HepG2 (cell line): Measurements from ENCODE around the gene TPRN. TPM values are rescaled to one million over a fixed set of nuclear protein-coding genes. Genes with fewer than 3 reads are reported as not detected.
A peak's percentile ranks its signal among the peaks of the same experiment; 100 is the strongest.

Experiments
- ATAC-seq: fragments of 200-7000 bp; cut with Tn5 transposase; 3 replicates; pipeline ENCODE4 v1.9.1; 2020; ENCODE audit warnings: mild to moderate bottlenecking, moderate library complexity
- BruUV-seq: library from RNA; stranded (reverse); fragments of 400-500 nt; replicated peaks from 2 replicates; lab custom pipeline; 2021; lab: Mats Ljungman, UMichigan
- CTCF ChIA-PET: fragments of 300-600 bp; formaldehyde crosslinking; extraction: SDS; loops from one replicate; lab custom pipeline; 2021; ENCODE audit warnings: low total read pairs, inconsistent platforms, low intra/inter-chr PET ratio; lab: Yijun Ruan, JAX
- POLR2A ChIA-PET: fragments of 350-600 bp; sonication (Branson Sonifier 250); formaldehyde crosslinking; loops from one replicate; lab custom pipeline; 2020; ENCODE audit warnings: antibody characterized with exemption, inconsistent platforms; lab: Yijun Ruan, JAX
- DNase-seq: peaks from one replicate; pipeline ENCODE4 v3.0.0-alpha.2; 2015; ENCODE audit warnings: low spot score
- FAIRE-seq: peaks from 3 replicates; lab custom pipeline; 2011; peaks lifted over from hg19 to GRCh38; lab: Jason Lieb, UNC
- H2AFZ ChIP-seq: one replicate; pipeline ENCODE4 v1.6.1; 2011; ENCODE audit warnings: low read length, inconsistent platforms
- H3K27ac ChIP-seq: fragments of 300-600 bp; 3 replicates; pipeline ENCODE4 v1.8.0; 2011; ENCODE audit warnings: mixed run types, mild to moderate bottlenecking, mixed read lengths, low read length, inconsistent platforms; ENCODE audit not compliant: insufficient read depth; ENCODE audit errors: extremely low read length
- H3K27me3 ChIP-seq, 2 experiments: fragments of 200-600 bp in 1 of 2; 2 replicates in 1 of 2; 3 replicates in 1 of 2; pipeline versions ENCODE4 v1.6.0 to v1.8.0; 2011; ENCODE audit warnings: low read length in 2 of 2, mild to moderate bottlenecking in 2 of 2, moderate library complexity in 2 of 2, inconsistent platforms in 1 of 2; ENCODE audit not compliant: insufficient read depth in 2 of 2, control insufficient read depth in 1 of 2
- H3K36me3 ChIP-seq, 2 experiments: fragments of 200-600 bp in 1 of 2; replicated peaks in 1 of 2; 2 replicates in 1 of 2; 3 replicates in 1 of 2; pipeline versions ENCODE4 v1.5.1 to v1.8.0; 2011; ENCODE audit warnings: low read length in 2 of 2, inconsistent platforms in 1 of 2; ENCODE audit not compliant: insufficient read depth in 2 of 2, control insufficient read depth in 1 of 2
- H3K4me1 ChIP-seq: 2 replicates; pipeline ENCODE4 v1.5.1; 2012; ENCODE audit warnings: low read length, inconsistent platforms; ENCODE audit not compliant: insufficient read depth
- H3K4me2 ChIP-seq: 2 replicates; pipeline ENCODE4 v1.6.0; 2011; ENCODE audit warnings: low read depth, low read length, inconsistent platforms
- H3K4me3 ChIP-seq, 3 experiments: fragments of 200-600 bp in 1 of 3; sonication (generic), shearing (Covaris generic) in 1 of 3; replicated peaks in 1 of 3; 2 replicates each; pipeline ENCODE4 v1.5.1; 2011 to 2016; ENCODE audit warnings: low read length in 3 of 3, inconsistent platforms in 2 of 3, low read depth in 2 of 3, mild to moderate bottlenecking in 2 of 3, control low read depth in 1 of 3, mixed read lengths in 1 of 3; ENCODE audit not compliant: insufficient read depth in 1 of 3
- H3K79me2 ChIP-seq: one replicate; pipeline ENCODE4 v1.6.1; 2011; ENCODE audit warnings: low read length, inconsistent platforms; ENCODE audit not compliant: insufficient read depth
- H3K9ac ChIP-seq: 2 replicates; pipeline ENCODE4 v1.6.0; 2011; ENCODE audit warnings: mild to moderate bottlenecking, low read depth, low read length, inconsistent platforms; ENCODE audit not compliant: insufficient read depth
- H3K9me3 ChIP-seq: 2 replicates; pipeline ENCODE4 v1.5.1; 2012; ENCODE audit warnings: mild to moderate bottlenecking, low read length
- H4K20me1 ChIP-seq: 2 replicates; pipeline ENCODE4 v1.6.0; 2011; ENCODE audit warnings: inconsistent platforms, mild to moderate bottlenecking, low read length, moderate library complexity; ENCODE audit not compliant: insufficient read depth
- ARNT2 ChIP-seq: sonication (generic); formaldehyde crosslinking; IDR thresholded peaks from 2 replicates; pipeline ENCODE4 v1.8.0; 2022; ENCODE audit warnings: mild to moderate bottlenecking, low read depth, missing genetic modification reagents, moderate library complexity
- ELF3 ChIP-seq: IDR thresholded peaks from 2 replicates; pipeline ENCODE4 v1.6.1; 2016; ENCODE audit warnings: missing genetic modification reagents, missing compliant biosample characterization
- ETV5 ChIP-seq: IDR thresholded peaks from 2 replicates; pipeline ENCODE4 v1.6.1; 2018; ENCODE audit warnings: missing biosample characterization, missing genetic modification reagents, inconsistent platforms, borderline replicate concordance
- HDAC2 ChIP-seq: sonication (generic); formaldehyde crosslinking; IDR thresholded peaks from 2 replicates; pipeline ENCODE4 v1.4.0; 2020; ENCODE audit warnings: missing genetic modification reagents
- HOXA5 ChIP-seq: sonication (generic); formaldehyde crosslinking; IDR thresholded peaks from 2 replicates; pipeline ENCODE4 v1.4.0; 2020; ENCODE audit warnings: missing genetic modification reagents
- IRF1 ChIP-seq: sonication (generic); formaldehyde crosslinking; IDR thresholded peaks from 2 replicates; pipeline ENCODE4 v1.4.0; 2020; ENCODE audit warnings: low read depth, mild to moderate bottlenecking, missing genetic modification reagents
- TOPORS ChIP-seq: sonication (generic); formaldehyde crosslinking; IDR thresholded peaks from 2 replicates; pipeline ENCODE4 v1.8.0; 2023; ENCODE audit warnings: mild to moderate bottlenecking, missing genetic modification reagents
- XRCC5 ChIP-seq: fragments of 200-400 bp; formaldehyde crosslinking; optimal IDR thresholded peaks from 2 replicates; pipeline ENCODE3; 2017; ENCODE audit warnings: mild to moderate bottlenecking, low read length
- ZBTB25 ChIP-seq: IDR thresholded peaks from 2 replicates; pipeline ENCODE4 v1.6.1; 2018; ENCODE audit warnings: missing genetic modification reagents
- ZBTB7A ChIP-seq: sonication (generic); formaldehyde crosslinking; IDR thresholded peaks from 2 replicates; pipeline ENCODE4 v1.8.0; 2022; ENCODE audit warnings: mild to moderate bottlenecking, missing genetic modification reagents
- ZNF124 ChIP-seq: sonication (generic); formaldehyde crosslinking; IDR thresholded peaks from 2 replicates; pipeline ENCODE4 v1.4.0; 2020; ENCODE audit warnings: missing genetic modification reagents
- ZNF687 ChIP-seq: sonication (generic); formaldehyde crosslinking; IDR thresholded peaks from 2 replicates; pipeline ENCODE4 v1.5.1; 2020; ENCODE audit warnings: mild to moderate bottlenecking, missing genetic modification reagents, moderate library complexity
- ZNF737 ChIP-seq: sonication (generic); formaldehyde crosslinking; IDR thresholded peaks from 2 replicates; pipeline ENCODE4 v1.5.0; 2020; ENCODE audit warnings: missing genetic modification reagents, mild to moderate bottlenecking, borderline replicate concordance
- WGBS: methylation state at CpG from one replicate; pipeline ENCODE4 v1.1.6; 2017; ENCODE audit warnings: low lambda C conversion rate; 5-methylcytosine and 5-hydroxymethylcytosine counted together
- in situ Hi-C: cut with HindIII; loops from 2 replicates; pipeline ENCODE4 v1.10.0; 2017; ENCODE audit warnings: low pct_unique_long_range_greater_than_20kb; ENCODE audit not compliant: extremely low pct_ligation_motif_present
- intact Hi-C: fragments of 100-400 bp; cut with micrococcal nuclease; formaldehyde crosslinking; loops from one replicate; pipeline ENCODE4 v1.10.0; 2022; ENCODE audit not compliant: unreplicated experiment
- polyA plus RNA-seq, 8 experiments: library from polyadenylated mRNA; depleted of rRNA in 3 of 8; stranded (reverse) in 7 of 8; unstranded in 1 of 8; fragments of >200 nt; fragmentation: Illumina TruSeq in 4 of 8; extraction: Trizol in 4 of 8; gene quantifications; 2 replicates each; pipeline versions ENCODE4 v1.2.1 to v1.2.3, GENCODE V29; 2011 to 2016; ENCODE audit warnings: low read depth in 4 of 8, missing spikeins in 1 of 8, mixed read lengths in 1 of 8; ENCODE audit not compliant: insufficient read depth in 1 of 8
- total RNA-seq, 5 experiments: library from RNA; depleted of rRNA; stranded (reverse); fragments of >200 nt; fragmentation: Illumina TruSeq; extraction: Trizol; gene quantifications; 2 replicates each; pipeline ENCODE4 v1.2.3, GENCODE V29; 2016; ENCODE audit warnings: low read depth in 1 of 5

TPRN gene
- total and polyA plus RNA-seq, 2 of the 13 experiments (the other 11 are each of a cell fraction or from before 2014, with no cell fraction given), result 10.1 to 19.2 TPM

- TF ChIP-seq IRF1 (CRISPR knock-in tag), result no peak
- no peak for TF ChIP-seq ZNF737 (CRISPR knock-in tag)
- no peak for TF ChIP-seq HDAC2
- no peak for TF ChIP-seq ZNF124 (CRISPR knock-in tag)
- TF ChIP-seq ETV5, result no peak
- no peak for TF ChIP-seq ELF3 (CRISPR knock-in tag)
- TF ChIP-seq ZBTB25 (CRISPR knock-in tag), result no peak
- TF ChIP-seq ARNT2 (CRISPR knock-in tag), result no peak
- TF ChIP-seq XRCC5, result no peak
These were observed 21.5 kb downstream of the TPRN start (continued) for GRCh38 chr9:137178939-137179630.

- H3K9me3 ChIP-seq, result no peaks in the 10 kb centered on the region
- H3K4me3 ChIP-seq, result no peak overlapping the region
- no peak overlapping the region for H3K9ac ChIP-seq
- ChIA-PET CTCF (no interaction called here), POLR2A (no interaction called here)
- no peak for ATAC-seq
- intact Hi-C loops, result loop anchor here (10.0 kb wide), 1 partner anchor 64 kb away; the partner anchor contains the start of gene DPP7
- no peak for FAIRE-seq
- no peaks in the 10 kb centered on the region for H3K27me3 ChIP-seq
- no peaks in the 10 kb centered on the region for H3K4me1 ChIP-seq
- peaks cover 18% of the 10 kb centered on the region in 2 experiments; a peak in 4 of 5 replicates for H3K36me3 ChIP-seq
- H2AFZ ChIP-seq, result no peak overlapping the region
- no peak for TF ChIP-seq TOPORS
- TF ChIP-seq ZNF687 (CRISPR knock-in tag), result peak; percentile 40
- TF ChIP-seq ZBTB7A (CRISPR knock-in tag), result no peak
- no peak for TF ChIP-seq XRCC5
- TF ChIP-seq HOXA5, result no peak
- H3K27ac ChIP-seq, result no peak overlapping the region
- 89% methylated on average over 11 of the region's 23 CpGs for WGBS
- no peaks in the 10 kb centered on the region for H3K79me2 ChIP-seq
- BruUV-seq, result no TSS peak
- in situ Hi-C loops, result no loop called here
- H3K4me2 ChIP-seq, result no peak overlapping the region
- no peak for DNase-seq
- no peaks in the 10 kb centered on the region for H4K20me1 ChIP-seq
These were observed 22.2 kb downstream of the TPRN start for GRCh38 chr9:137178201-137178938.
